GM19023 (cell line): ENCODE results near the gene MCM3AP.
A peak's percentile ranks its signal among the peaks of the same experiment; 100 is the strongest.
"Not testable (repeated sequence)": the region's sequence is repeated elsewhere in the genome, so short reads cannot be mapped to it uniquely, and the experiment has no call there.

Experiments used
- ATAC-seq: cut with Tn5 transposase; IDR thresholded peaks from one replicate; pipeline ENCODE4 v1.9.1; 2021; ENCODE audit warnings: mild to moderate bottlenecking, moderate library complexity; ENCODE audit not compliant: unreplicated experiment

Gene MCM3AP

GRCh38 chr21:46245213-46245915 is 40.0 kb downstream of the MCM3AP start:
- ATAC-seq: no peak

- no peak for ATAC-seq
These were observed 40.8 kb downstream of the MCM3AP start for GRCh38 chr21:46244602-46245001.

GRCh38 chr21:46243960-46244361 is 41.5 kb downstream of the MCM3AP start:
- no peak for ATAC-seq

GRCh38 chr21:46243325-46243724 is 42.1 kb downstream of the MCM3AP start:
- no peak for ATAC-seq

- ATAC-seq: not testable (repeated sequence)
These were observed 43.8 kb downstream of the MCM3AP start for GRCh38 chr21:46241577-46241976.

- no peak for ATAC-seq
These were observed 45.5 kb downstream of the MCM3AP start for GRCh38 chr21:46239817-46240325.

GRCh38 chr21:46237474-46237873 is 47.9 kb downstream of the MCM3AP start:
- no peak for ATAC-seq

- no peak for ATAC-seq
These were observed 50.9 kb downstream of the MCM3AP start for GRCh38 chr21:46234436-46234950.

GRCh38 chr21:46229923-46230260 is 55.5 kb downstream of the MCM3AP start:
- ATAC-seq: no peak

- peak; percentile 22 for ATAC-seq
These were observed 56.1 kb downstream of the MCM3AP start for GRCh38 chr21:46229133-46229922.

- ATAC-seq: peak; percentile 84
These were observed 56.9 kb downstream of the MCM3AP start, which contains the start of gene LSS for GRCh38 chr21:46228345-46229051. LSS (minus strand) TSS chr21:46228774; CDS start chr21:46228745, 29 bp downstream.

GRCh38 chr21:46227811-46228344 is 57.5 kb downstream of the MCM3AP start:
- ATAC-seq: no peak

- ATAC-seq: no peak
These were observed 58.4 kb downstream of the MCM3AP start for GRCh38 chr21:46226920-46227599.

GRCh38 chr21:46226146-46226545 is 59.3 kb downstream of the MCM3AP start:
- no peak for ATAC-seq

- not testable (repeated sequence) for ATAC-seq
These were observed 61.8 kb downstream of the MCM3AP start for GRCh38 chr21:46223661-46224060.

GRCh38 chr21:46223217-46223616 is 62.2 kb downstream of the MCM3AP start:
- ATAC-seq: no peak

GRCh38 chr21:46222436-46223116 is 62.8 kb downstream of the MCM3AP start:
- ATAC-seq: no peak

GRCh38 chr21:46221664-46222435 is 63.6 kb downstream of the MCM3AP start:
- ATAC-seq: no peak

GRCh38 chr21:46220847-46221246 is 64.6 kb downstream of the MCM3AP start:
- ATAC-seq: no peak
